Testis (tissue), 3 donors: Measurements from ENCODE around the gene CCNY. TPM values are rescaled to one million over a fixed set of nuclear protein-coding genes. Genes with fewer than 3 reads are reported as not detected.
"Not testable (repeated sequence)": the region's sequence is repeated elsewhere in the genome, so short reads cannot be mapped to it uniquely, and the experiment has no call there.

Experiments
- DNase-seq: peaks from one replicate; pipeline ENCODE4 v3.0.0-alpha.2; 2019
- H3K27ac ChIP-seq, 2 donors: fragments of 200-600 bp; sonication (generic); one replicate each; pipeline ENCODE4 v1.5.1; 2019
- H3K27me3 ChIP-seq: fragments of 200-600 bp; sonication (generic); one replicate; pipeline ENCODE4 v1.5.1; 2019
- H3K36me3 ChIP-seq: fragments of 200-600 bp; sonication (generic); one replicate; pipeline ENCODE4 v1.5.1; 2017; ENCODE audit warnings: low read depth; ENCODE audit errors: missing control alignments
- H3K4me1 ChIP-seq: fragments of 200-600 bp; sonication (generic); one replicate; pipeline ENCODE4 v1.5.1; 2019
- H3K4me3 ChIP-seq, 2 donors: fragments of 200-600 bp; sonication (generic); one replicate each; pipeline ENCODE4 v1.5.1; 2017 to 2019
- H3K9me3 ChIP-seq: fragments of 200-600 bp; sonication (generic); one replicate; pipeline ENCODE4 v1.5.1; 2017
- CTCF ChIP-seq, 3 experiments: fragments of 450-650 bp in 2 of 3; fragments of 200-600 bp in 1 of 3; sonication (generic) in 1 of 3; IDR thresholded peaks; one replicate each; pipeline ENCODE4 v1.5.1; 2016 to 2019; ENCODE audit warnings: antibody characterized with exemption in 3 of 3, mild to moderate bottlenecking in 2 of 3, moderate library complexity in 1 of 3
- POLR2A ChIP-seq: fragments of 450-650 bp; IDR thresholded peaks from one replicate; pipeline ENCODE4 v1.6.1; 2017; ENCODE audit warnings: antibody characterized with exemption, mild to moderate bottlenecking, moderate library complexity
- WGBS, 2 donors: methylation state at CpG; one replicate each; pipeline ENCODE4 v1.1.5; 2018; 5-methylcytosine and 5-hydroxymethylcytosine counted together
- intact Hi-C: fragments of 100-400 bp; cut with DNase I; formaldehyde crosslinking; loops from one replicate; pipeline ENCODE4 v1.15.1; 2023; ENCODE audit warnings: low total_unique reads
- polyA plus RNA-seq: library from polyadenylated mRNA; stranded (reverse); fragments of 350-450 nt; fragmentation: Illumina TruSeq; extraction: RNeasy Lipid Tissue Mini Kit (QIAGEN cat#74804); gene quantifications from one replicate; pipeline ENCODE4 v1.2.3, GENCODE V29; 2014; ENCODE audit warnings: low read depth, low replicate concordance; ENCODE audit not compliant: insufficient read depth
- total RNA-seq, 2 donors: library from RNA; depleted of rRNA; stranded (reverse); fragments of >200 nt; gene quantifications; one replicate each; pipeline ENCODE4 v1.2.3, GENCODE V29; 2016

Gene CCNY
- total and polyA plus RNA-seq, 3 donors from 2014 or later, result 103 to 380 (median 132) TPM

DNA sequence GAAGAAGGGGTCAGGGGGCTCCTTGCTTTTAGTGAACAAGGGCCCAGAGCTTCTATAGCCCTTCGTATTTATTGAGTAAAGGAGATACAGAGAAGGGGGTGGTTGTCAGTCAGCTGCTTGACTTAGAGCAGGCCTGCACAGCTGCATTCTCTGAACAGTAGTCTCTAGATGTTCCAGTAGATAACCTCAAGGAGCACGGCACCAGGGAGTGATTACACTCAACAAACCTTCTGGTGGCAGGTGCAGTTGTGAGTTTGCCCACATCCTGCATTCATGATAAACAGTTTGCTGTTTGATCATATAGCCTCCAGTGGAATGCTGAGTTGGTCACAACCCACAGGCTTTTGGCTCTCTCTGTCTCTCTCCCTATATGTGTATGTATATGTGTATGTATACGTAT is 198.8 kb downstream of the CCNY start:
- Histone ChIP-seq H3K4me3 (no peak overlapping the region), H3K4me1 (no peaks in the 10 kb centered on the region), H3K36me3 (no peaks in the 10 kb centered on the region), H3K27ac (no peak overlapping the region), H3K9me3 (no peaks in the 10 kb centered on the region), H3K27me3 (no peaks in the 10 kb centered on the region)
- TF ChIP-seq POLR2A (no peak), CTCF (IDR thresholded peaks at IDR 0.05) (no peak)
- DNase-seq, result no peak
- intact Hi-C loops, result no loop called here
- 97% methylated on average over 3 of the region's 3 CpGs for WGBS, 2 donors

DNA sequence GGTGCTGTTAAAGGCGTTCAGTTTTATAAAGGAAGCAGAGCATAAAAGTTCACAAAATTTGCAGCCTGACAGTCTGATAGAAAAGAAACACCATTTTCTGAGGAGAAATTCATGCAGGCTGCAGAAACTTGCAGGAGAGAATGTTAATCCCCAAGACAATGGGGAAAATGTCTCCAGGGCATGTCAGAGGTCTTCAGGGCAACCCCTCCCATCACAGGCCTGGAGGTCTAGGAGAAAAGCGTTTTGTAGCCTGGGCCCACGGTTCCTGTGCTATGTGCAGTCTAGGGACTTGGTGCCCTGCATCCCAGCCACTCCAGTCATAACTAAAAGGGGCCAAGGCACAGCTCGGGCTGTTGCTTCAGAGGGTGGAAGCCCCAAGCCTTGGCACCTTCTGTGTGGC is 200.5 kb downstream of the CCNY start:
- DNase-seq, result no peak
- intact Hi-C loops, result no loop called here
- no peaks in the 10 kb centered on the region for H3K36me3 ChIP-seq
- no peak overlapping the region for H3K27ac ChIP-seq
- no peaks in the 10 kb centered on the region for H3K27me3 ChIP-seq
- H3K9me3 ChIP-seq, result no peaks in the 10 kb centered on the region
- WGBS, 2 donors, result 87 to 96% methylated on average over 4 of the region's 4 CpGs
- no peaks in the 10 kb centered on the region for H3K4me1 ChIP-seq
- TF ChIP-seq CTCF (IDR thresholded peaks at IDR 0.05) (no peak), POLR2A (no peak)
- no peak overlapping the region for H3K4me3 ChIP-seq

DNA sequence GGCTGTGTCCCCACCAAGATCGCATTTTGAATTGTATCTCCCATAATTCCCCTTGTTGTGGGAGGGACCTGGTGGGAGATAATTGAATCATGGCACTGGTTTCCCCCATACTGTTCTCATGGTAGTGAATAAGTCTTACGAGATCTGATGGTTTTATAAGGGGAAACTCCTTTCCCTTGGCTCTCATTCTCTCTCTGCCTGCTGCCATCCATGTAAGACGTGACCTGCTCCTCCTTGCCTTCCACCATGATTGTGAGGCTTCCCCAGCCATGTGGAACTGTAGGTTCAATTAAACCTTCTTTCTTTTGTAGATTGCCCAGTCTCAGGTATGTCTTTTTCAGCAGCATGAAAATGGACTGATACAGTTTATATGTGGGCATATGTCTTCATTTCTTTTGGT is 201.6 kb downstream of the CCNY start:
- H3K4me1 ChIP-seq, H3K27me3 ChIP-seq, H3K9me3 ChIP-seq, intact Hi-C loops, H3K27ac ChIP-seq, H3K36me3 ChIP-seq, DNase-seq, H3K4me3 ChIP-seq: not testable (repeated sequence)
- WGBS, 2 donors, result 84 to 92% methylated on average over 3 of the region's 3 CpGs

DNA sequence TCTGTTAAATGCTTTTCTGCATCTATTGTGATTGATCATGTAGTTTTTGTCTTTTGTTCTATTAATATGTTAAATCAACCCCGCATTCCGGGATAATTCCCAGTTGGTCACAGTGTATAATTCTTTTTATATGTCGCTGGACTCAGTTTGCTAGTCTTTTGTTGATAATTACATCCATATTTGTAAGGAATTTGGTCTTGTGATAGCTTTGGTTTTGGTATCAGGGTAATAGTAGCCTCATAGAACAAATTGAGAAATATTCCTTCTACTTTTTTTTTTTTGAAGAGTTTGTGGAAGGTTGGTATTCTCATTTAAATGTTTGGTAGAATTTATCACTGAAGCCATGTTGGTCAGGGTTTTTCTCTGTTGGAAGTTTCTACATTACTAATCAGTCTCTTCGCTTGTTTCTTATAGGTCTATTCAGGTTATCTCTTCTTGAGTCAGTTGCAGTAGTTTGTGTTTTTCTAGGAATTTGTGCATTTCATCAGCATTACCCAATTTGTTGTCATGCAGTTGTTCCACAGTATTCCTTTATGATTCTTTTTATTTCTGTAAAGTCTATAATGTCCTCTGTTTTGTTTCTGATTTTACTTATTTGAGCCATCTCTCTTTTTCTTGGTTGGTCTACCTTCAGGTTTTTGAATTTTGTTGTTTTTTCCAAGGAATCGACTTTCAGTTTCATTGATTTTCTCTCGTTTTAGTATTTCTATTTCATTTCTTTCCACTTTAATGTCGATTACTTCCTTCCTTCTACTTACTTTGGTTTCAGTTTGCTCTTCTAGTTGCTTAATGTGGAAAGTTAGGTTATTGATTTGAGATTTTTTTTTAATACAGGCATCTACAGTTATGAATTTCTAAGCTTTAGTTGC is 204.2 kb downstream of the CCNY start:
- no peak for TF ChIP-seq CTCF (IDR thresholded peaks at IDR 0.05)
- TF ChIP-seq POLR2A, result no peak
- no peak overlapping the region for H3K27ac ChIP-seq
- H3K9me3 ChIP-seq, result no peaks in the 10 kb centered on the region
- H3K4me3 ChIP-seq, result no peak overlapping the region
- DNase-seq, result no peak
- intact Hi-C loops, result no loop called here
- WGBS, 2 donors, result 91 to 94% methylated on average over 7 of the region's 7 CpGs
- H3K27me3 ChIP-seq, result no peaks in the 10 kb centered on the region
- peaks cover 4% of the 10 kb centered on the region for H3K4me1 ChIP-seq
- no peaks in the 10 kb centered on the region for H3K36me3 ChIP-seq

- no peak for TF ChIP-seq CTCF (IDR thresholded peaks at IDR 0.05)
- no peak for TF ChIP-seq POLR2A
- WGBS, 2 donors, result 92% methylated on average over 1 of the region's 1 CpG
- H3K36me3 ChIP-seq, result no peaks in the 10 kb centered on the region
- intact Hi-C loops, result no loop called here
- no peaks in the 10 kb centered on the region for H3K9me3 ChIP-seq
- no peaks in the 10 kb centered on the region for H3K27me3 ChIP-seq
- H3K4me1 ChIP-seq, result peaks cover 4% of the 10 kb centered on the region
- H3K27ac ChIP-seq, result no peak overlapping the region
- no peak for DNase-seq
- H3K4me3 ChIP-seq, result no peak overlapping the region
Observed at GRCh38 chr10:35541720-35542119, 205.4 kb downstream of the CCNY start.
